Epidermal melanocyte (primary cell): Measurements from ENCODE around the gene NOTCH4.

Source experiments
- DNase-seq: peaks from one replicate; pipeline ENCODE4 v3.0.0; 2011; ENCODE audit warnings: low spot score; ENCODE audit not compliant: insufficient read length

The NOTCH4 gene

DNA sequence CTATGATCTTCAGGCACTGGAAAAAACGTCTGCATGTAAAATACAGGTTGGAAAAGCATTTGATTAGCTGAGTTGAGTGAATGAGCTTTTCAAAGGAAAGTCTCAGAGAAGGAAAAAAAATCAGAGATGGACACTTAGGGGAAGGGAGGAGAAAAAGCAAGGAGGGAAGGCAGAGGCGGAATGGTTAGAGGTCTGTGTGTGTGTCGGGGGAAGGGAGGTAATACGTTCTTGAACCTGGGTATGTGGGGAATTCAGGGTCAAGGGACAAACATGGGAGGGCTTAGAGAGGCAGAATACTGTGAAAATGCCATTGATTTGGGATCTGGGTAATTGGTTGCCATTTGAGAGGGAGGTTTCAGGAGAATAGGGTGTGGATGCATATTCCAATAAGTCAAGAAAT lies 77.2 kb downstream of the NOTCH4 start:
- DNase-seq = no peak

DNA sequence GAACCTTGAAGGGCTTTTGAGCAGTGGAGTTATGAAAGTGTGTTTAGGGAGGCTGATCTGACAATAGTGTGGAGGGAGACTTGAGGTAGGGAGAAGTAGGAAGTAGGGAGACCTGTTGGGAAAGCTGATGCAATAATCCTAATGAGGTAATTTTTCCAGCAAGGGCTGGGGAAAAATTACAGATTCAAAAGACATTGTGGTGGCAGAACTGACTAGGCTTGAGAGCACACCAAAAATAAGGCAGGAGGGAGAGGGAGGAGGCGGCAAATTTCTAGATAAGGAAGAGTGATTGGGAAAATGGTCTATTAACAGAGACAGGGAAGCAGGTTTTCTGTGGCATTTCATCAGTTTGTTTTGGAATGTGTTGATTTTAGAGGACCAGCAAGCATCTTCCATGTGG lies 77.6 kb downstream of the NOTCH4 start:
- no peak for DNase-seq
